ENCODE results near the gene WDFY4.

The WDFY4 gene

DNA sequence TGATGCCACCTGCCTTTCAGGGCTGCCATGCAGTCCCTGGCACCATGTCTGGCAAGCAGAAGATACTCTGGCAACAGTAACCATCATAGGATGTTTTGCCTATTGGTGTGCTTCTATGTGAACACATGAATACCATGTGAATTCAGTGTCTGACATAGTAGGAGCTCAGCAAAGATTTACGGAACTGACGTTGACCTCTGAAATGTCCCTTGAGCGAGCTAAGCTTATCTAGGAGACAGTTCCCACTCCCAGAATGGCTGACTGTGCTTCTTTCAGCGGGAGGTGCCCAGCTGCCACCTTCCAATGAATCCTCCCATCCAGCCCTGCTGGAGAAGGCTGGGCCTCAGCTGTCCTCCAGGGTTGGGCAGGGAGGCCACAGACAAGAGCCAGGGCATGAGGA lies 326.2 kb downstream of the WDFY4 start:
- H3K27me3 Mint-ChIP-seq, result peaks cover 3% of the 10 kb centered on the region
- H3K4me3 Mint-ChIP-seq, result no peak overlapping the region
- H3K27ac Mint-ChIP-seq, result no peak overlapping the region
- H3K4me1 Mint-ChIP-seq (ENCODE audit: low read depth), result no peaks in the 10 kb centered on the region
- no peaks in the 10 kb centered on the region for H3K9me3 Mint-ChIP-seq
- no peaks in the 10 kb centered on the region for H3K36me3 Mint-ChIP-seq (ENCODE audit: low read depth)

DNA sequence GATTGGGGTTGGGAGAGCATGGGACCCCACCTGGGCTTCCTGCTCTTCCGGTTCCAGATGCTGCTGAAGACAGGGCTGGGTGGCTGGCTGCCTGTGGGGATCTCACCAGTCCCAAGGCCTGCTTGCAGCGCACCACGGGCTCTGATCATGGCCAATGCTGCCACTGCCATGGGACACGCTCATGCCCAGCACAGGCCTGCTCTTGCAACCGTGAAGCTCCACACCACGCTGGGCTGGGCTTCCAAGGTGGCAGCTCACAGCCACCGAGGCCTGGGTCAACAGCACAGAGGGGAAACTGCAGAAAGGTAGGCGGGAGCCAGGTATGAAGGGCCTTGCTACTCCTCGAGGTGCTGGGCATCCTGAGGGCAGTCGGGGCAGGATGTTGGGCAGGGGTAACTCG lies 327.1 kb downstream of the WDFY4 start:
- Mint-ChIP-seq H3K27me3 (peaks cover 6% of the 10 kb centered on the region), H3K36me3 (ENCODE audit: low read depth) (no peaks in the 10 kb centered on the region), H3K4me1 (ENCODE audit: low read depth) (no peaks in the 10 kb centered on the region), H3K27ac (no peak overlapping the region), H3K4me3 (no peak overlapping the region), H3K9me3 (no peaks in the 10 kb centered on the region)

DNA sequence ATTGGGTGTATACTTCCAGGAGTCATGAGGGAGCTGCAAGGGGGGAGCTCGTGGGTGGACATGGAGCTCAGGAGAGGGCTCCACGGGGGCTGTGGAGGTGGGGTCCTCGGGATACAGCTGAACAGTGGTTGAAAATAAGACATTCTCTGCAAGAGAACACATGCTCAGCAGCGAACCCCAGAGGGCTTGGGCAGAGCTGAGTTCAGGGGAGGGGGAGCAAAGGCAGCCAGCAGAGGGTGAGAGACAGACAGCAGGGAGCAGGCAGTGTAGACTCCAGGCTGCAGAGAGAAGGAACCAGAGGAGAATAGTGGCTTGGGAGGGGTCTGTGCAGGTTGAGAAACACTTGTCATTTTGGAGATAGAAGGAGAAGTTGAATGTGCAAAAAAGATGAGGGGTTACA lies 327.9 kb downstream of the WDFY4 start:
- H3K9me3 Mint-ChIP-seq, result no peaks in the 10 kb centered on the region
- H3K36me3 Mint-ChIP-seq (ENCODE audit: low read depth), result no peaks in the 10 kb centered on the region
- H3K27me3 Mint-ChIP-seq, result peaks cover 12% of the 10 kb centered on the region
- H3K4me3 Mint-ChIP-seq, result no peak overlapping the region
- H3K4me1 Mint-ChIP-seq (ENCODE audit: low read depth), result no peaks in the 10 kb centered on the region
- no peak overlapping the region for H3K27ac Mint-ChIP-seq

DNA sequence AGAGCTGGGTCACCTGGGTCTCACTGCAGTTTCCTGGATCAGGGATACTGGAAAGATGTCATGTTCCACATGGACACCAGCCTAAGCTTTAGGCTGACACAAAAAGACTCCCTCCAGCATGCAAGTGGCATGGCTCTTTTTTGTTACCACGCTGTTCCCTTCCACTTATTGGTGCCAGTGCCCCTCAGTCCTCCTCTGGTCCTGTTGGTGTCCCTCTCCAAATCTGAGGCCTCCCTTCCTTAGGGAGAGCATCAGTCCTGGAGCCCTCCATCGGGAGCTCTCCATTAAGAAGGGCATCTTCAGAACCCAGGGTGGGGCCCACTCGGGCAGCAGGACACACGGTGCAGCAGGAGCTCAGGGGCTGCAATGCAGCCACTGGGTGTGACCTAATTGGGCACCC lies 331.0 kb downstream of the WDFY4 start:
- H3K27ac Mint-ChIP-seq, result no peak overlapping the region

DNA sequence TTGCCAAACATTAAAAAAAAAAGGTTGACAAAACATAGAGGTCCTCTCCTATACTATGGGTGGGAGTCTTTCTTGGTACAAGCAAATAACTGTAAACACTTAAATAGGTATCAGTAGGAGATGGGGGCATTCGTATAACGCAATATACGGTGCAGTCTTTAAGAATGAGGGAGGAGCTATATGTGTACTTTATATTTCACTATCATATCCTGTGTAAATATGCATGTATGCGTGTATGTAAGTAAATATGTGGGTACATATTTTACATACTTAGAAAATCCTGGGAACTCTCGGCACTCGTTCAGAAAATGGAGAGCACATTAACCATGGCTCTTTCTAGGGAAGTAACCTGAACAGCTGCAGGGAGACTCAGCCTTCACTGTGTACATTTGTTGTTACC lies 337.0 kb downstream of the WDFY4 start:
- Mint-ChIP-seq H3K36me3 (ENCODE audit: low read depth) (no peaks in the 10 kb centered on the region), H3K4me1 (ENCODE audit: low read depth) (no peaks in the 10 kb centered on the region), H3K9me3 (no peaks in the 10 kb centered on the region), H3K27me3 (peaks cover 25% of the 10 kb centered on the region), H3K4me3 (no peak overlapping the region), H3K27ac (no peak overlapping the region)

More for the DNA sequence above, 331.0 kb downstream of the WDFY4 start:
- H3K9me3 Mint-ChIP-seq, result no peaks in the 10 kb centered on the region
- no peak overlapping the region for H3K4me3 Mint-ChIP-seq
- H3K27me3 Mint-ChIP-seq, result peaks cover 28% of the 10 kb centered on the region
- H3K4me1 Mint-ChIP-seq (ENCODE audit: low read depth), result no peaks in the 10 kb centered on the region
- no peaks in the 10 kb centered on the region for H3K36me3 Mint-ChIP-seq (ENCODE audit: low read depth)

DNA sequence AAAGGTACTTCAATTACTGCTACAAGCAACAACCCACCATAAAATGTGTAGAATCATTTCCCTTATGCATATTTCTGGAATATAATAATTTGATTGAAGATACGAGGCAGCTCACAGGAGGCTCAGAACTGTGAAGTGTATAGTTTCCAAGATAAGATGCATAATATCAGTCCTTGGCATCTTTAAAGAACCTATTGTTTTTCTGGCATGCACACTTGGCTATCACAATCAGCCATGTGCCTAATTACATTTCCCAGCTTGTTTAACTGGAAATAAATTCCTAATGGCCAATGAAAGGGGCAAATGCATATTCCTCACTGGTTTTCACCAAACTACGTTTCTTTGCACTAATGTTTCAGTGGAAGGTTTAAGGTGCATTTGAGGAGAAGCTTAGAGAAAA lies 338.4 kb downstream of the WDFY4 start:
- no peaks in the 10 kb centered on the region for H3K4me1 Mint-ChIP-seq (ENCODE audit: low read depth)
- no peak overlapping the region for H3K4me3 Mint-ChIP-seq
- H3K27ac Mint-ChIP-seq, result no peak overlapping the region
- no peaks in the 10 kb centered on the region for H3K36me3 Mint-ChIP-seq (ENCODE audit: low read depth)
- peaks cover 14% of the 10 kb centered on the region for H3K27me3 Mint-ChIP-seq
- H3K9me3 Mint-ChIP-seq, result no peaks in the 10 kb centered on the region

DNA sequence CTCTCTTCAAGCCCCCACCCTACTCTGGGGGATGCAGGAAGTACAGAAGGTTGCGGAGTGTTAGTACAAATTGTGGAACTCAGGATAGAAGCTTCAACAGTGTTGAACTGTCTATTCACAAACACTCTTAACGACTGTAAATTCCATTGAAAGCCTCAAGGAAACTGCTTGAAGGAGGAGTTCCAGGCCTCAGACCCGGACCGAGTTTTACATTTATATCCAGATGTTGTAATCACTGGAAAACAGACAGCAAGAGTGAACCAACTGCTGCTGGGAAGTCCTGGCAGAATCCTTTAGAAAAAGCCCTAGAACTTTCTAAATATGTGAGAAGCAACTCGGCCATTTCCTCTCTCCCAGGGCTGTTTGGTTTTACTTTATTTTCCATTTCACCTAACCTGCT lies 339.1 kb downstream of the WDFY4 start:
- Mint-ChIP-seq H3K27ac (no peak overlapping the region), H3K4me3 (no peak overlapping the region), H3K4me1 (ENCODE audit: low read depth) (no peaks in the 10 kb centered on the region), H3K9me3 (no peaks in the 10 kb centered on the region), H3K36me3 (ENCODE audit: low read depth) (no peaks in the 10 kb centered on the region), H3K27me3 (peaks cover 14% of the 10 kb centered on the region)

DNA sequence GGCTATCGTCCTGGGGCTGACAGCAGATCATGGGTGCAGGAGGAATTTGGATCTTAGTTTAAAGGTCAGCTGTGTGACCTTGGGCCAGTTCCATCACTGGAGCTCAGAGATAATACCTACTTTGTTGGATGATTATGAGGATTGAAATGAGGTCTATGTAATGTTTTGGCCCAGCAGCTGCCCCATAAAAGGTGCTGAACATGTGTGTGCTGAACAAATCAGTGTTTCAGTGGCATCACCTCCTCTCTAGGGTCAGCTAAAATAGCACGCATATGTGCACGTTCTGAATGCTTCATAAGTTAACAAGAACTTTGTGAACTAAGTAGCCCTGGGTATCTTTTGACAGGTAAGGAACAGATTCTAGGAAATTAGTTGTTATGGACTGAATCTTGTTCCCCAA lies 339.8 kb downstream of the WDFY4 start:
- Mint-ChIP-seq H3K27me3 (peaks cover 8% of the 10 kb centered on the region), H3K36me3 (ENCODE audit: low read depth) (no peaks in the 10 kb centered on the region), H3K4me3 (no peak overlapping the region), H3K27ac (no peak overlapping the region), H3K9me3 (no peaks in the 10 kb centered on the region), H3K4me1 (ENCODE audit: low read depth) (no peaks in the 10 kb centered on the region)

DNA sequence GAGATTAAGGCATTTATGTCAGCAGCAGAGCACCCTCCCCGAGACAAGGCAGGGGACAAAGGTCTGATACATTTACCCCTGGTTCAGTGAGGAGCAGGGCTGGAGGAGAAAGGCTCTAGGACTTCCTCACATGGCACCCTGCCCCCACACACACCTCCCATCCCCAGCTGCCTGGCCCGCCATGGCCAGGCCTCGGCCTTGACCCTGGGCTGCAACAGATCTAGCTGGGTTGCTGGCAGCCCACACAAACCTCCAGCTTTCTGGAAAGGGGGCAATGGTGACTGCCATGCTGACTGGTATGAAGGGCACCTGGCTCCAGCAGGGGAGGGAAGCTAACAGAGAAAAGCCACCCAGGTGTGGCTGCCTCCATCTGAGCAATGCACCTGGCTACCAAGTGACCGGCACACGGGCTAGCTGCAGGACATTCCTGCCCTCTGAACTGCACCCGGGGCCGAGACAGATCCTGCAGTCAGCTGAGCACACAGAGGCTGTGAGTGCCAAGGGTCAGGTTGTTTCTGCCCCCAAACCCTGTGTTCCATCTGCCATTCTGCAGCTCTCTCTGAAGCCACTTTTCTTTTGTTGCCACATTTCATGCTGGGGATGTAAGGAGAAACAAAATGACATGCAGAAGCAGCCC lies 340.8 kb downstream of the WDFY4 start:
- no peaks in the 10 kb centered on the region for H3K36me3 Mint-ChIP-seq (ENCODE audit: low read depth)
- H3K9me3 Mint-ChIP-seq, result no peaks in the 10 kb centered on the region
- H3K4me3 Mint-ChIP-seq, result no peak overlapping the region
- no peaks in the 10 kb centered on the region for H3K4me1 Mint-ChIP-seq (ENCODE audit: low read depth)
- peaks cover 3% of the 10 kb centered on the region for H3K27me3 Mint-ChIP-seq
- H3K27ac Mint-ChIP-seq, result no peak overlapping the region

DNA sequence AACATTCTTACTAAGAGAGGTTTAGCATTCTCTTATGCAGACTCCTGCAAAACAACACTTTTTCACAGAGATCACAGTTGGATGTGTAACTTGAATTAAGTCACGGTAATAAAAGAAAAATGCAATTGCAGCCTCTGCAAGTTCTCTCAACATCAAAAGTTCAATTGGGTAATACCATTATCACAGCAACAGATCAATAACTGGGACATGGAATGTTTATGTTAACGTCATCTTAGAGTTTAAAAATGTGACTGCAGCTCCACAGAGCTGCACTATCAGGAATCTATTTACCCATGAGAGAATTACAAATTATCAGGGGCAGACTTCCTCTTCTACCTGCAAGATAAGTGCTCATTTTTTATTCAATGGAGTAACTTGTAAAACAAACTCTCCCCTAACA lies 344.0 kb downstream of the WDFY4 start:
- H3K36me3 Mint-ChIP-seq (ENCODE audit: low read depth), result no peaks in the 10 kb centered on the region
- H3K27me3 Mint-ChIP-seq, result peaks cover 6% of the 10 kb centered on the region
- H3K27ac Mint-ChIP-seq, result no peak overlapping the region
- no peaks in the 10 kb centered on the region for H3K4me1 Mint-ChIP-seq (ENCODE audit: low read depth)
- H3K9me3 Mint-ChIP-seq, result no peaks in the 10 kb centered on the region
- no peak overlapping the region for H3K4me3 Mint-ChIP-seq

DNA sequence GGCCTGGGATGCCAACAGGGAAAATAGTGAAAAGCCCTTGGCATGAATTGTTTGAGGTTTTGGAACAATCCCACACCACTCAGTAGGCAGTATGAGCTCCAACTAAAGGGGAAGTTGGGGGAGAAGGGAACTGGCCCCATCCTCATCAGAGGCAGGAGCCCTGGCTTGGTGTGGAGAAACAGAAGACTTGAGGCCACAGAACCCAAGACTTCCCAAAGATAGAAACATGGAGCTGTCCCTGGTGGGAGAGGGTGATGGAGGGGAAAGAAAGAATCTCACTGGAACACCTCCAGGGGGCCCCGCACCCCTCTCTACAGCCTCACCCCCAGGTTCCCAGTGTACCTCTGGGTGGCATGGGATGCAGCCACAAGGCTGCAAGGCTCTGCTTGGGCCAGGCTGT lies 345.0 kb downstream of the WDFY4 start:
- peaks cover 6% of the 10 kb centered on the region for H3K27me3 Mint-ChIP-seq
- no peak overlapping the region for H3K27ac Mint-ChIP-seq
- no peak overlapping the region for H3K4me3 Mint-ChIP-seq
- H3K9me3 Mint-ChIP-seq, result no peaks in the 10 kb centered on the region
- no peaks in the 10 kb centered on the region for H3K4me1 Mint-ChIP-seq (ENCODE audit: low read depth)
- no peaks in the 10 kb centered on the region for H3K36me3 Mint-ChIP-seq (ENCODE audit: low read depth)
